ENCODE results near the gene MTSS2.

Gene MTSS2

GRCh38 chr16:70728150-70728549 is 42.3 kb upstream of the MTSS2 start:
- no peak for DNase-seq (ENCODE audit: low read depth)
- H3K4me3 ChIP-seq (ENCODE audit: low read depth, low read length) = no peak overlapping the region
- no peak for TF ChIP-seq CTCF (IDR thresholded peaks at IDR 0.05; ENCODE audit: insufficient read depth, low read depth, low read length, missing control alignments)

DNA sequence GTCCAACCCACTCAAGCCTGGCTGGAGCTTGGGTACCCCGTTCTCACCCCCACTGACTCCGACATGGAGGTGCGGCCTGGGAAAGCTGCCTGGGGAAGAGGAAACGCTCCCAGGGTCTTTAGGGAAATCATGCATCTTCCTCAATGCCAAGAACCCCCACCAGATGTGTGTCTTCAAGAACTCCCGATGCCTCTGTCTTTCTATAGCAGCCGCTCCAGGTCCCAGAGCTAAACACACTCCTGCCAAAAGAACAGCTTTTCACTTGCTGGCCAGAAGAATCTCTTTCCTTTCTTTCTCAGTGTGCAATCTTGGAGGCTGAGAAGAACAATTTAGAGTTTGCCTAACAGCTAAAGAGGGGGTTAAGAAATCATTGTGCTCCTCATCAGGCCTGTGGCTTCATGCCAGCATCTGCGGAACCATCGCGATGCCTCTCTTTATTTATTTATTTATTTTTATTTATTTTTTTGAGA is 41.1 kb upstream of the MTSS2 start:
- no peak for TF ChIP-seq CTCF (IDR thresholded peaks at IDR 0.05; ENCODE audit: insufficient read depth, low read depth, low read length, missing control alignments)
- no peak for DNase-seq (ENCODE audit: low read depth)
- no peak overlapping the region for H3K4me3 ChIP-seq (ENCODE audit: low read depth, low read length)

GRCh38 chr16:70725912-70726828 is 40.3 kb upstream of the MTSS2 start:
- no peak overlapping the region for H3K4me3 ChIP-seq (ENCODE audit: low read depth, low read length)
- no peak for TF ChIP-seq CTCF (IDR thresholded peaks at IDR 0.05; ENCODE audit: insufficient read depth, low read depth, low read length, missing control alignments)
- DNase-seq (ENCODE audit: low read depth) = no peak

- DNase-seq (ENCODE audit: low read depth) = no peak
- H3K4me3 ChIP-seq (ENCODE audit: low read depth, low read length) = no peak overlapping the region
- no peak for TF ChIP-seq CTCF (IDR thresholded peaks at IDR 0.05; ENCODE audit: insufficient read depth, low read depth, low read length, missing control alignments)
Observed at GRCh38 chr16:70725024-70725911, 39.4 kb upstream of the MTSS2 start.

GRCh38 chr16:70724146-70725023 is 38.5 kb upstream of the MTSS2 start:
- no peak overlapping the region for H3K4me3 ChIP-seq (ENCODE audit: low read depth, low read length)
- no peak for TF ChIP-seq CTCF (IDR thresholded peaks at IDR 0.05; ENCODE audit: insufficient read depth, low read depth, low read length, missing control alignments)
- DNase-seq (ENCODE audit: low read depth) = no peak

DNA sequence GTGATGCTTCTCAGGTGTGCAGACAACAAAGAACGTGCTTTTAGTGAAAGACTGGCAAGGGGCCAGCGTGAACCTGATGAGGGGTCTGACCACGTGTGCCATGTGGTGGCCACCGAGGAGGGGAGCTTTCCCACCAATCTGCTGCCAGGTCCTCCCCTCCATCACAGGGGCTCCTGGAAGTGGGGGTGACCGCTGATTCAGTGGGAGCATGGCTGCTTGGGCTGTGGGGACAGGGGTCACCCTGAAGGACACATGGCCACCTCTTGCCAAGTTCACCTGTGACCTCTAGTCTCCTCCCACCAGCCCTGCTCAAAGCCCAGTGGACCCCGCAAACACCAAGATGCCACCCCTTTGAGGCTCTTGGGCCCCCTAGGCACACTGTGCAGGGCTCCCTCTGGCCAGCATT is 37.9 kb upstream of the MTSS2 start:
- TF ChIP-seq CTCF (IDR thresholded peaks at IDR 0.05; ENCODE audit: insufficient read depth, low read depth, low read length, missing control alignments) = no peak
- no peak overlapping the region for H3K4me3 ChIP-seq (ENCODE audit: low read depth, low read length)

More for the DNA sequence above, 37.9 kb upstream of the MTSS2 start:
- no peak for DNase-seq (ENCODE audit: low read depth)
